ENCODE measurements around the gene TOM1L2. TPM values are rescaled to one million over a fixed set of nuclear protein-coding genes. Genes with fewer than 3 reads are reported as not detected.
A peak's percentile ranks its signal among the peaks of the same experiment; 100 is the strongest.

TOM1L2 gene
- total and polyA plus RNA-seq, 2 experiments from 2014 or later = 46.4 to 145 TPM

DNA sequence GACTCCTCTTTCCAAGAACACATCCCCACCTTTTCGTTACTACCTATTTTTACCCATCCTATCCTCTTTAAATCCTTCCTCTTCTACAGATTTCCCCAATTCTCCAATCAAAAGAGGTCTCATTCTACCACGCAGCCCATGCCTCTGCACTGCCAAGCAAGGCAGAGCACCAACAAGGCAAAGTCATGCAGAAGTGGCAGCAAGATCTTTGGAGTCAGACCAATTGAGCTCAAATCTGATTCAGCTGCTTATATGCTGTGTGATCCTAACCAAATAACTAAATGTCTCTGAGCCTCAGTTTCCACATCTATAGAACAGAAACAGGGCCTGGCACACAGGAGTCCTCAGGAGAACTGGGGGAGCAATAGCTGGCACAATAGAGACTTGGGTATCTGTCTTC is 41.0 kb downstream of the TOM1L2 start:
- H3K36me3 ChIP-seq = no peaks in the 10 kb centered on the region
- no peaks in the 10 kb centered on the region for H3K27me3 ChIP-seq
- H3K27ac ChIP-seq = no peak overlapping the region
- TF ChIP-seq, protein P1, sequence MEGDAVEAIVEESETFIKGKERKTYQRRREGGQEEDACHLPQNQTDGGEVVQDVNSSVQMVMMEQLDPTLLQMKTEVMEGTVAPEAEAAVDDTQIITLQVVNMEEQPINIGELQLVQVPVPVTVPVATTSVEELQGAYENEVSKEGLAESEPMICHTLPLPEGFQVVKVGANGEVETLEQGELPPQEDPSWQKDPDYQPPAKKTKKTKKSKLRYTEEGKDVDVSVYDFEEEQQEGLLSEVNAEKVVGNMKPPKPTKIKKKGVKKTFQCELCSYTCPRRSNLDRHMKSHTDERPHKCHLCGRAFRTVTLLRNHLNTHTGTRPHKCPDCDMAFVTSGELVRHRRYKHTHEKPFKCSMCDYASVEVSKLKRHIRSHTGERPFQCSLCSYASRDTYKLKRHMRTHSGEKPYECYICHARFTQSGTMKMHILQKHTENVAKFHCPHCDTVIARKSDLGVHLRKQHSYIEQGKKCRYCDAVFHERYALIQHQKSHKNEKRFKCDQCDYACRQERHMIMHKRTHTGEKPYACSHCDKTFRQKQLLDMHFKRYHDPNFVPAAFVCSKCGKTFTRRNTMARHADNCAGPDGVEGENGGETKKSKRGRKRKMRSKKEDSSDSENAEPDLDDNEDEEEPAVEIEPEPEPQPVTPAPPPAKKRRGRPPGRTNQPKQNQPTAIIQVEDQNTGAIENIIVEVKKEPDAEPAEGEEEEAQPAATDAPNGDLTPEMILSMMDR (IDR thresholded peaks at IDR 0.05; ENCODE audit: low read depth, low read length) = no peak
- H3K4me1 ChIP-seq (ENCODE audit: low read depth) = peaks cover 8% of the 10 kb centered on the region
- DNase-seq (ENCODE audit: low read depth in 1 of 2, low spot score in 1 of 2) = no peak
- no peak overlapping the region for H3K4me3 ChIP-seq
- H3K9me3 ChIP-seq (ENCODE audit: low read depth) = no peaks in the 10 kb centered on the region

DNA sequence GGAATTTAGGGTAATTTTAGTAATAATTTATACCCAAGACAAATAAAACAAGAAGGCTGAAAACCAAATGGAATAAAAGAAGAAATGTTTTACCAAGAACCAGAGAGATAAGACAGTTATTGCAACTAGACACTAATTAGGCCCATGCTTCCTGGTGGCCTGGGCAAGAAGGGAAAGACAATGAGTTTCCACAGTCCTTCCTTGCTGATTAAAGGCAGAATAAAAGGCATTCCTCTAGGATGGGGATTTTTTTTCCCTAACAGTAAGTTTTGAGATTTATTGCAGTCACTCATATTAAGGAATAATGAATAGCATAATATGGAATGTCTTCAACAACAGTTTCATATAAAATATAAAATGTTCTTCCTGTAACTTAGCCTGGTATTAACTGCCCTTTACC is 41.5 kb downstream of the TOM1L2 start:
- no peaks in the 10 kb centered on the region for H3K36me3 ChIP-seq
- TF ChIP-seq, protein P1 (IDR thresholded peaks at IDR 0.05; ENCODE audit: low read depth, low read length) = no peak
- H3K27ac ChIP-seq = no peak overlapping the region
- DNase-seq (ENCODE audit: low read depth in 1 of 2, low spot score in 1 of 2) = no peak
- no peak overlapping the region for H3K4me3 ChIP-seq
- no peaks in the 10 kb centered on the region for H3K9me3 ChIP-seq (ENCODE audit: low read depth)
- peaks cover 6% of the 10 kb centered on the region for H3K4me1 ChIP-seq (ENCODE audit: low read depth)
- no peaks in the 10 kb centered on the region for H3K27me3 ChIP-seq

DNA sequence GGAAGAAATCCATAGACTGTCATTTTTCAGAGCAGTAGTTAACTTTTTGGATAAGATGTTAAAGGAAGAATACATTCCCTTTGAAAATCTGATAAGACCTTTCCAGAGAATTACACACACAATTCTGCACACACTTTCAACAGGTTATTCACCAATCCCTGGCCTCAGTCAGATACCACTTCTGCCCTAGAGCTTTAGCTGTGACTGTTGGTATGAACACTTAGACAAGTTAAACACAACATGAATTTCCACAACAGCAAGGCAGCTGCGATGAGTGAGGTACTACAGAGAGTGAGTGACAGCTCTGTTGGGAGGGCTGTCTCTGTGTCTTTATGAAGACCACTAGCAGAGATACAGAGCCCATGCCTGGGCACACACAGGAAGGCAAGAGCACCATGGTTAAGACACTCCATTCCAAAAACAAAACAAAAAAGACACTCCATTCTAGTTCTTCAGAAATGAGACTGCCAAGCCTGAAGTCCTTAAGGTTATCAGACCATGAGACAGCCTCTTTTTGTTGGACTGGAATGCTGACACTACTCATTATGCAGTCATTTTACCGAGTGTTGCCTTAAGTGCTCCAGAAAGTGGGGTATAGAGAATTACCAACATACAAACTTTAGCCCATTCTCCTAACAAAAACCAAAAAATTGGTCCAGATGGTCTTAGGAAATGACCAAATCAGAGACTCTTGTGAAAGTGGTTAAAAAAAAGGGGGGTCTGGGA is 42.4 kb downstream of the TOM1L2 start:
- Histone ChIP-seq H3K9me3 (ENCODE audit: low read depth) (no peaks in the 10 kb centered on the region), H3K36me3 (no peaks in the 10 kb centered on the region), H3K27ac (peak overlapping the region; percentile 1), H3K4me1 (ENCODE audit: low read depth) (peaks cover 6% of the 10 kb centered on the region), H3K27me3 (no peaks in the 10 kb centered on the region), H3K4me3 (no peak overlapping the region)
- TF ChIP-seq, protein P1 (IDR thresholded peaks at IDR 0.05; ENCODE audit: low read depth, low read length) = no peak
- no peak for DNase-seq (ENCODE audit: low read depth in 1 of 2, low spot score in 1 of 2)

DNA sequence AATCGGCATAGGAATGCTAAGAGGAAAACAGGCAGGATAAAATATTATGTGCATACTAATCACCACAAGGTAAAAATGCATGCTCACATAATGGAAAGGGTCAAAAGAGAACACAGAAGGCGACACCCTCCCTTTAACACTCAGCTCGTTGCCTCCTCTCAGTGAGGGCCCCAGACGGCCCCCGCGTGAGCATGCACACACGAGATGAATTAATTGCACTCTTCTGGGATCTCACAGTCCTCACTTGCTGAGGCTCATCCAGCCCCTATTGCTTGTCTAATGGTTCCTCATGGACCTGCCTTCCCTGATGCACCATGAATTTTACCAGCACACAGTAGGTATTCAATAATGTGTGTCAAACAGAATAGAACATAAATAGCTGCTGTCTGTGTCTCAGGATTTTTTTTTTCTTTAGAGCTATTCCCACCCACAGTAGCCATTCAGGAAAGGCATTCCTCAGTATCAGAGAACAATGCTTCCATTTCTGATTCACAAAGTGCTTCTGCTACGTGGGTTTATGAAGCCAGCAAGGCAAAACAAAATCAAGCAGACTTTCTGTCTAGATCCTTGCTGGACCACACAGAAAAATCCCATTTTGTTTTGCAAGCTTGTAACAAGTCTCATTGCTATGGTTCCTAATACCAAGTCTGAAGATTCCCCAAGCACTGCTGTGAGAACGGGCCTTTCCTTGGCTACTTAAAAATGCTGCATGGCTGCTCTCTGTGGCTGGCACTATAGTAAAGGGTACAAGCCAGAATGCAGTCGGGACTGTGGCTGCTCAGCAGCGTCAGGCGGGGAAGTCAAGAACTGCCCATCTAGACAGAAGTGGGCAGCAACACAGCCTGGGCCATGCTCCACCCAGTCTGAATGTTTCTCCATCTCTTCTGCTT is 43.6 kb downstream of the TOM1L2 start:
- peaks cover 6% of the 10 kb centered on the region for H3K4me1 ChIP-seq (ENCODE audit: low read depth)
- no peaks in the 10 kb centered on the region for H3K27me3 ChIP-seq
- H3K4me3 ChIP-seq = no peak overlapping the region
- no peak overlapping the region for H3K27ac ChIP-seq
- no peaks in the 10 kb centered on the region for H3K36me3 ChIP-seq
- peak in 1 of 2 donors; percentile 18 for DNase-seq (ENCODE audit: low read depth in 1 of 2, low spot score in 1 of 2)
- no peaks in the 10 kb centered on the region for H3K9me3 ChIP-seq (ENCODE audit: low read depth)
- TF ChIP-seq, protein P1 (IDR thresholded peaks at IDR 0.05; ENCODE audit: low read depth, low read length) = no peak

DNA sequence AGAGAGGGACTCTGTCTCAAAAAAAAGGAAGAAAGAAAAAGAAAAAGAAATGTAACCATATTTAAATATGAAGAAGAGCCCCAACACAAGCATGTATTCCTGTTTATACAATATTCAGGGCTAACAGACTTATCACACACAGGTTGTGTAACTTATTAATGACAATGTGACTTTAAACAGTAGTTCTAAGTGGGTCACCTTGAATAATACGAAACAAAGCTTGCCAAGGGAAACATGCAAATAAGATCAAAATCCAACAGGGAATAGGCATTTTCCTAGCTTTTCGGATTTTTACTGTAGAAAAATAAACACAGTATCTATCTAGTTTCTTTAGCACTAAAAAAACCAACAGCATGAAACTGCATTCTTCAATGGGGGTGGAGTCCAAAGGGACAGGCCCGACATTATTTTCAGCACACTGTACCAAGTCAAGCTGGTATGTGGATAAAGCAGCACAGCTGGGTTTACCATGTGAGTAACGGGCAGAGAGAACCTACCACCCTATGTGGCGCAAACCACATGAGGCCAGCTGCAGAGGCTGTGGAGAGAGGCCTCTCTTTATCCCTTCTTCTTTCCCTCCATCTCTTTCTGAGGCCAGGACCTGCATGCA is 45.3 kb downstream of the TOM1L2 start:
- TF ChIP-seq, protein P1 (IDR thresholded peaks at IDR 0.05; ENCODE audit: low read depth, low read length) = no peak
- H3K27me3 ChIP-seq = no peaks in the 10 kb centered on the region
- DNase-seq (ENCODE audit: low read depth in 1 of 2, low spot score in 1 of 2) = no peak
- peaks cover 21% of the 10 kb centered on the region for H3K4me1 ChIP-seq (ENCODE audit: low read depth)
- H3K36me3 ChIP-seq = no peaks in the 10 kb centered on the region
- H3K4me3 ChIP-seq = no peak overlapping the region
- no peak overlapping the region for H3K27ac ChIP-seq
- H3K9me3 ChIP-seq (ENCODE audit: low read depth) = no peaks in the 10 kb centered on the region

All from cardiac muscle cell (in vitro differentiated cells and primary cell).